Measurements from ENCODE around the gene ASB13. TPM values are rescaled to one million over a fixed set of nuclear protein-coding genes. Genes with fewer than 3 reads are reported as not detected.

The ASB13 gene
- total and polyA plus RNA-seq, 2 of the 13 experiments (the other 11 are each of a cell fraction or from before 2014, with no cell fraction given) = 9.3 to 15.4 TPM

DNA sequence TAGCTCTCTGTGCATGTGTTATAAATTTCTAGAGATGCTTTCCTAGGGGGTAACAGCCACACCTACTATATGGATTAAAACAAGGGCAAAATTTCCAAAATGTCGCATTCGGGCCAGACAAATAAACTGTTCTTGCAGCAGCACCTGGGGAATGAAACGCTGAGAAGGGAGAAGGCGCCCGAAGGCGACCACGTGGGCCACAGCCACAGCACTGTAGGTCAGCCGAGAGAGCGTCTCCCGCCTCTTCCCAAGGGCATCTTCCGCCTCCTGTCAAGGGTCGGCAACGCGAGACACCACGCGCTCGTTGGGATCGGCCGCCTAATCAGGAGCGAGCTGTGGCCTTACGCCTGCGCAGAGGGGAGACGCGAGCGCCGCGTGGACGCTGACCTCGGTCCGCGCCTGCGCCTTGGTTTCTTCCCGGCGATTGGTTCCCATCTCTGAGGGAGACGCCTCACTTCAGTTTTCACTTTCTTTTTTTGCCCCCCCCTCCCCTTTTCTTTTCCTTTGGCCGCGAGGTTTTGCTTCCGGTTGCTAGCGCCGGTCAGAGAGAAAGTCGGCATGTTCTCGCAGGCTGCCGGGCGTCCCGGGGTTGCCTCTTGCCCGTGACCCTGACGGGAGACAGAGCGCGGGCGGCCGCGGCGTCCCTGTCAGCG lies 18.0 kb upstream of the ASB13 start, which contains the start of gene TASOR2 (continued):
- TF ChIP-seq, protein P1, sequence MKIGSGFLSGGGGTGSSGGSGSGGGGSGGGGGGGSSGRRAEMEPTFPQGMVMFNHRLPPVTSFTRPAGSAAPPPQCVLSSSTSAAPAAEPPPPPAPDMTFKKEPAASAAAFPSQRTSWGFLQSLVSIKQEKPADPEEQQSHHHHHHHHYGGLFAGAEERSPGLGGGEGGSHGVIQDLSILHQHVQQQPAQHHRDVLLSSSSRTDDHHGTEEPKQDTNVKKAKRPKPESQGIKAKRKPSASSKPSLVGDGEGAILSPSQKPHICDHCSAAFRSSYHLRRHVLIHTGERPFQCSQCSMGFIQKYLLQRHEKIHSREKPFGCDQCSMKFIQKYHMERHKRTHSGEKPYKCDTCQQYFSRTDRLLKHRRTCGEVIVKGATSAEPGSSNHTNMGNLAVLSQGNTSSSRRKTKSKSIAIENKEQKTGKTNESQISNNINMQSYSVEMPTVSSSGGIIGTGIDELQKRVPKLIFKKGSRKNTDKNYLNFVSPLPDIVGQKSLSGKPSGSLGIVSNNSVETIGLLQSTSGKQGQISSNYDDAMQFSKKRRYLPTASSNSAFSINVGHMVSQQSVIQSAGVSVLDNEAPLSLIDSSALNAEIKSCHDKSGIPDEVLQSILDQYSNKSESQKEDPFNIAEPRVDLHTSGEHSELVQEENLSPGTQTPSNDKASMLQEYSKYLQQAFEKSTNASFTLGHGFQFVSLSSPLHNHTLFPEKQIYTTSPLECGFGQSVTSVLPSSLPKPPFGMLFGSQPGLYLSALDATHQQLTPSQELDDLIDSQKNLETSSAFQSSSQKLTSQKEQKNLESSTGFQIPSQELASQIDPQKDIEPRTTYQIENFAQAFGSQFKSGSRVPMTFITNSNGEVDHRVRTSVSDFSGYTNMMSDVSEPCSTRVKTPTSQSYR (CRISPR knock-in tag; IDR thresholded peaks at IDR 0.05; ENCODE audit: borderline replicate concordance) = peak; percentile 75; the same call in 1 of the 2 replicates
- TF ChIP-seq, protein P2, sequence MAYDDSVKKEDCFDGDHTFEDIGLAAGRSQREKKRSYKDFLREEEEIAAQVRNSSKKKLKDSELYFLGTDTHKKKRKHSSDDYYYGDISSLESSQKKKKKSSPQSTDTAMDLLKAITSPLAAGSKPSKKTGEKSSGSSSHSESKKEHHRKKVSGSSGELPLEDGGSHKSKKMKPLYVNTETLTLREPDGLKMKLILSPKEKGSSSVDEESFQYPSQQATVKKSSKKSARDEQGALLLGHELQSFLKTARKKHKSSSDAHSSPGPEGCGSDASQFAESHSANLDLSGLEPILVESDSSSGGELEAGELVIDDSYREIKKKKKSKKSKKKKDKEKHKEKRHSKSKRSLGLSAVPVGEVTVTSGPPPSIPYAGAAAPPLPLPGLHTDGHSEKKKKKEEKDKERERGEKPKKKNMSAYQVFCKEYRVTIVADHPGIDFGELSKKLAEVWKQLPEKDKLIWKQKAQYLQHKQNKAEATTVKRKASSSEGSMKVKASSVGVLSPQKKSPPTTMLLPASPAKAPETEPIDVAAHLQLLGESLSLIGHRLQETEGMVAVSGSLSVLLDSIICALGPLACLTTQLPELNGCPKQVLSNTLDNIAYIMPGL (CRISPR knock-in tag; IDR thresholded peaks at IDR 0.05; ENCODE audit: borderline replicate concordance in 1 of 2, low read depth in 1 of 2) = peak in 1 of 2 experiments; percentile 86
- TF ChIP-seq SP1 (IDR thresholded peaks at IDR 0.05) (no peak), SP1 (CRISPR knock-in tag; IDR thresholded peaks at IDR 0.05) (peak; percentile 59; the same call in 1 of the 2 replicates), NFRKB (IDR thresholded peaks at IDR 0.05) (no peak), PHF20 (CRISPR knock-in tag; IDR thresholded peaks at IDR 0.05) (peak; percentile 90), ZNF883 (CRISPR knock-in tag; IDR thresholded peaks at IDR 0.05; ENCODE audit: not compliant biosample characterization) (peak; percentile 96), ZNF660 (CRISPR knock-in tag; IDR thresholded peaks at IDR 0.05; ENCODE audit: borderline replicate concordance, low read depth) (peak; percentile 86; the same call in 1 of the 2 replicates), BCL6 (CRISPR knock-in tag; IDR thresholded peaks at IDR 0.05) (peak; percentile 74), KLF11 (CRISPR knock-in tag; IDR thresholded peaks at IDR 0.05) (peak; percentile 99), NKX3-1 (CRISPR knock-in tag; IDR thresholded peaks at IDR 0.05) (peak; percentile 88; the same call in 1 of the 2 replicates), ZNF441 (CRISPR knock-in tag; IDR thresholded peaks at IDR 0.05; ENCODE audit: borderline replicate concordance) (peak; percentile 92), RAD21 (CRISPR knock-in tag; IDR thresholded peaks at IDR 0.05) (no peak), ZNF775 (CRISPR knock-in tag; IDR thresholded peaks at IDR 0.05; ENCODE audit: borderline replicate concordance) (no peak)
- TF ChIP-seq, protein P3, sequence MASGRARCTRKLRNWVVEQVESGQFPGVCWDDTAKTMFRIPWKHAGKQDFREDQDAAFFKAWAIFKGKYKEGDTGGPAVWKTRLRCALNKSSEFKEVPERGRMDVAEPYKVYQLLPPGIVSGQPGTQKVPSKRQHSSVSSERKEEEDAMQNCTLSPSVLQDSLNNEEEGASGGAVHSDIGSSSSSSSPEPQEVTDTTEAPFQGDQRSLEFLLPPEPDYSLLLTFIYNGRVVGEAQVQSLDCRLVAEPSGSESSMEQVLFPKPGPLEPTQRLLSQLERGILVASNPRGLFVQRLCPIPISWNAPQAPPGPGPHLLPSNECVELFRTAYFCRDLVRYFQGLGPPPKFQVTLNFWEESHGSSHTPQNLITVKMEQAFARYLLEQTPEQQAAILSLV (CRISPR knock-in tag; IDR thresholded peaks at IDR 0.05; ENCODE audit: borderline replicate concordance) = peak; percentile 89; the same call in 1 of the 2 replicates
- TF ChIP-seq, protein P4, sequence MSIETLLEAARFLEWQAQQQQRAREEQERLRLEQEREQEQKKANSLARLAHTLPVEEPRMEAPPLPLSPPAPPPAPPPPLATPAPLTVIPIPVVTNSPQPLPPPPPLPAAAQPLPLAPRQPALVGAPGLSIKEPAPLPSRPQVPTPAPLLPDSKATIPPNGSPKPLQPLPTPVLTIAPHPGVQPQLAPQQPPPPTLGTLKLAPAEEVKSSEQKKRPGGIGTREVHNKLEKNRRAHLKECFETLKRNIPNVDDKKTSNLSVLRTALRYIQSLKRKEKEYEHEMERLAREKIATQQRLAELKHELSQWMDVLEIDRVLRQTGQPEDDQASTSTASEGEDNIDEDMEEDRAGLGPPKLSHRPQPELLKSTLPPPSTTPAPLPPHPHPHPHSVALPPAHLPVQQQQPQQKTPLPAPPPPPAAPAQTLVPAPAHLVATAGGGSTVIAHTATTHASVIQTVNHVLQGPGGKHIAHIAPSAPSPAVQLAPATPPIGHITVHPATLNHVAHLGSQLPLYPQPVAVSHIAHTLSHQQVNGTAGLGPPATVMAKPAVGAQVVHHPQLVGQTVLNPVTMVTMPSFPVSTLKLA (IDR thresholded peaks at IDR 0.05) = peak; percentile 93
- TF ChIP-seq, protein P5, sequence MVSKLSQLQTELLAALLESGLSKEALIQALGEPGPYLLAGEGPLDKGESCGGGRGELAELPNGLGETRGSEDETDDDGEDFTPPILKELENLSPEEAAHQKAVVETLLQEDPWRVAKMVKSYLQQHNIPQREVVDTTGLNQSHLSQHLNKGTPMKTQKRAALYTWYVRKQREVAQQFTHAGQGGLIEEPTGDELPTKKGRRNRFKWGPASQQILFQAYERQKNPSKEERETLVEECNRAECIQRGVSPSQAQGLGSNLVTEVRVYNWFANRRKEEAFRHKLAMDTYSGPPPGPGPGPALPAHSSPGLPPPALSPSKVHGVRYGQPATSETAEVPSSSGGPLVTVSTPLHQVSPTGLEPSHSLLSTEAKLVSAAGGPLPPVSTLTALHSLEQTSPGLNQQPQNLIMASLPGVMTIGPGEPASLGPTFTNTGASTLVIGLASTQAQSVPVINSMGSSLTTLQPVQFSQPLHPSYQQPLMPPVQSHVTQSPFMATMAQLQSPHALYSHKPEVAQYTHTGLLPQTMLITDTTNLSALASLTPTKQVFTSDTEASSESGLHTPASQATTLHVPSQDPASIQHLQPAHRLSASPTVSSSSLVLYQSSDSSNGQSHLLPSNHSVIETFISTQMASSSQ (IDR thresholded peaks at IDR 0.05; ENCODE audit: low read depth) = no peak
- TF ChIP-seq, protein P5 (CRISPR knock-in tag; IDR thresholded peaks at IDR 0.05; ENCODE audit: borderline replicate concordance) = peak; percentile 67; the same call in 1 of the 2 replicates
